A549 treated with Mapracorat at 1 μM for 4 hours (cell line): ENCODE results near the gene SMTNL1. TPM values are rescaled to one million over a fixed set of nuclear protein-coding genes. Genes with fewer than 3 reads are reported as not detected.

Experiments used
- total RNA-seq: library from RNA; stranded (reverse); fragments of 200-300 nt; extraction: Qiagen RNA extraction; gene quantifications from 5 replicates; pipeline ENCODE4 v1.2.3, GENCODE V29; 2022

Gene SMTNL1
- total RNA-seq: not detected in 5 replicates

DNA sequence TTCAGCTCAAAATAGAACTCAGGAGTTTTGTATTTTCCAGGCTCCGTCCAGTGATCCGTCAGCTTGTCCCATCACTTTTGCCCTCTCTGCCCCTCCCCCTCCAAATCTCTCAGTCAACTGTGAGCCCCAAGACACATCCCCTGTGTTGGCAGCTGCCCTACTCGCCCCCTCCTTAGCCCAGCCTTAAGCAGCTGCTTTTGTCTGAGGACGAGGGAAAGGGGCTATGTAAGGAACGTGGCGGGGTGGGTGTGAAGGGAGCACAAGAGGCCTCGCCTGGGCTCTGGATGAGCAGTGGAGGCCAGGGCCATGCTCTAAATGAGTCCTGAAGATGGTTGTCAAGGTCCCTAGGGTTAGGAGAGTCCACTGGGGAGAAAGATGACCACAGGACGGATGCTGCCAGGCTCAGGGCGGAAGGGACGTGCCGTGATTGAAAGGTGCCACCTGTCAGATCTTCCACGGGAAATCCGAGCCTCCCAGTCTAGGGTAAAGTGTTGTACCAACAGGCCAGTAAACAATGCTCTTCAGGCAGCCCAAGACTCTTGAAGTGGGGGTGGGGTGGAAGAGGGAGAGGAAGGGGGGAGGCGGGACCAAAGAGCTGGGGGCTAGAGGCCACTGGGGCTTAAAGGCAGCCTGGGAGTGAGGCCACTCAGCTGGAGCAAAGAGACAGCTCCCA, at the start of gene SMTNL1:
Gene SMTNL1 (plus strand): TSS at position 649 of the 673 bp plus-strand sequence. CDS start 5,048 bp downstream, outside the sequence.

DNA sequence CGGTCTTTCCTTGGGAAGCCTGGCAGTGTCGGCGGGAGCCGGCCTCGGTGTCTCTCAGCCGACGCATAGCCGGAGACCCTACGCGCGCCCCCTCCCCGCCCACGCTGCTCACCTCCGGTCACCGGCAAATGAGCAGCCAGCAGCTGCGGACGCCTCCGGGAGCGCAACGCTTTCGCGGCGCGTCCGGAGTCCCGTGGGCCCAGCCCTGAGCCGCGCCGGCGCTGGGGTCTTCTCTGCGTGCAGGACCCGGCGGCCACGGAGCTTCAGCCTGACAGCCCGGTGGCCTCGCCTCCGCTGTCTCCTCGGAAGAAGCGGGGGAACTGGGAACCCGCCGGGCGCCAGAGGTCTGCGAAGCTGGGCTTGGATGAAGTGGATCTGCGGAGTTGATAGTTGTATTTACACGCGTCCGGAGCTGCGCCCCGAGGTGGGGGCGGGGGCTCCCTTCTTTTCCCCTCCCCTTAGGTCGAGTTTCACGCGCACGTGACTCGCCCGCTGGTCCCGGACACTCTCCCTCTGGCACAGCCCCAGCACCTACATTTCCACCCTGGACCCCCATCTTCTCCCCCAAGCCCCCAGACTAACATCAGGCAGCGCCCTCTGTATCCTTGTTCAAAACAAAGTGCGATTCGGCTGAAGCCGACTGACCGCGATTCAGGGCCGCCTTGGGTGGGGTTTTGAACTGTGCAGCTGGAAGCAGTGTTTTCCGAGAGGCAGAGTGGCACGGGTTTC, 21.9 kb upstream of the SMTNL1 start, which contains the start of gene SLC43A1:
Gene SLC43A1 (minus strand): TSS at position 371 of the 729 bp plus-strand sequence. CDS start 1,591 bp downstream, outside the sequence.

DNA sequence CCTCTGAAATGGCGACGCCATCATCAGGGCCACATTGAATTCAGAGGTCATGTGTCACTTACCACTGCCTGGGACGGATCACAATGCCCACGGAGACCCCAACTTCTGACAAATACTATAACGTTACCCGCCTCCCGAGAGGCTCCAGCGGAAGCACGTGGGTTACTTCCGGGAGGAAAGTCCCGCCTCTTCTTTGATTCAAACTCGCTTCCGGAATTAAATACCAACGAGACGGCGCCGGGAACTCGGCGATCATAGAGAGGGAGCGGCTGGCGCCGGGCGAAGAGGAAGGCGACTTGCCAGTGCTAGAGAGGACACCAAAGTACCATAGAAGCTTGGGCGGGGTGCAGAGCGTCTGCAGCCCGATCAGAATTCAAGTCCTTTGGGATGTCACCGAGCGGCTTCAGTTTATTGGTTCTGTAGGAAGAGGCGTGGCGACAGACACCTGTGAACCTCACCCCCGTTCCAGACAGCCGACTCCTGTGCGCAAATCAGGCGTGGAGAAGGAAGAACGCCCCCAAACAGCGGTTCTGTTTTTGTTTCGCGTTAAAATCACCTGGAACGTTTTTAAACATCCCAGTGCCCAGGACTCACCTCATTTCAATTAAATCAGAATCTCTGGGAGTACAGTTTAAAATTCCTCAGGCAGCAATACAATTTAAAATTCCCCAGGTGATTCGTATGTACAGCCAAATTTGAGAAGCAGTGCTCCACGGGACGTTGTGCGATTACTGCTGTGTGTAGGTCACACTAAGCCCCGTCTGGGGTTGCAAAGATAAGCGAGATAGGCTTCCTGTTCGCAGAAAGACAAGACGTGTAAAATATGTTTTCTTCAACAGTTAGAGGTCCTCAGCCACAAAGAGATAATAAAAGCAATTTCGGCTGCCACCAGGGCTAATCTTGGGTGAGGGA, 6.5 kb upstream of the SMTNL1 start, which contains the start of gene TIMM10:
Gene TIMM10 (minus strand): TSS at position 159 of the 912 bp plus-strand sequence. CDS start 565 bp downstream, outside the sequence.

GRCh38 chr11:57567515-57568329, 30.3 kb downstream of the SMTNL1 start, which contains the start of gene UBE2L6:
UBE2L6 (minus strand) TSS chr11:57567672; CDS start chr11:57567611, 61 bp downstream.

DNA sequence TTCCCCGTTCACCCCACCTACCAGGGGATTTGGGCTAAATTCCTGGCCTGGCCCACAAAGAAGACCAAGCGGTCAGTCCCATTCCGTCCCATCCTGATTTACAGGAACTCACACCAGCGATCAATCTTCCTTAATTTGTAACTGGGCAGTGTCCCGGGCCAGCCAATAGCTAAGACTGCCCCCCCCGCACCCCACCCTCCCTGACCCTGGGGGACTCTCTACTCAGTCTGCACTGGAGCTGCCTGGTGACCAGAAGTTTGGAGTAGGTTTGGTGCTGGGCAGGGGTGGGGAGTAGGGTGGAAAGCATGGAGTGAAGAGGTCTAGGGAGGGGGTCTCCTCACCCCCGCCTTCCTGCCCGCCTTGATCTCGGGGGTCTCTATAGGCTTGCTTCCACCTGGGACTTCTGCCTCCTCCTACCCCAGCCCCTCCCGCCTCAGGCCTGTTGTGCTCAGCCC, 60.1 kb downstream of the SMTNL1 start, which contains the start of gene SERPING1:
Gene SERPING1 (plus strand): TSS at position 225 of the 455 bp plus-strand sequence. CDS start 586 bp downstream, outside the sequence.

Other genes starting within 250 kb of the SMTNL1 start
- 69.6 to 91.9 TPM (median 88.9 TPM) in 5 replicates for gene TNKS1BP1, start 212.6 kb upstream of the SMTNL1 start, total RNA-seq
- 202 to 254 TPM (median 221 TPM) in 5 replicates for gene SSRP1, start 201.7 kb upstream of the SMTNL1 start, total RNA-seq
- 0.10 to 0.29 TPM (median 0.18 TPM) in 5 replicates for gene P2RX3, start 199.2 kb upstream of the SMTNL1 start, total RNA-seq
- not detected in 5 replicates for gene PRG3, start 156.4 kb upstream of the SMTNL1 start, total RNA-seq
- gene PRG2, start 146.9 kb upstream of the SMTNL1 start, total RNA-seq: not detected in 5 replicates
- 0.26 to 0.55 TPM (median 0.45 TPM) in 5 replicates for gene SLC43A3, start 110.5 kb upstream of the SMTNL1 start, total RNA-seq
- 49.0 to 100 TPM (median 88.4 TPM) in 5 replicates for gene RTN4RL2, start 77.1 kb upstream of the SMTNL1 start, total RNA-seq
- 2.1 to 3.3 TPM (median 2.6 TPM) in 5 replicates for gene SLC43A1, start 21.9 kb upstream of the SMTNL1 start, total RNA-seq
- 146 to 173 TPM (median 158 TPM) in 5 replicates for gene TIMM10, start 6.8 kb upstream of the SMTNL1 start, total RNA-seq
- gene UBE2L6, start 30.1 kb downstream of the SMTNL1 start, total RNA-seq: 34.7 to 42.5 TPM (median 39.8 TPM) in 5 replicates
- gene SERPING1, start 60.1 kb downstream of the SMTNL1 start, total RNA-seq: 0.63 to 1.0 TPM (median 0.83 TPM) in 5 replicates
- 0.13 to 0.41 TPM (median 0.18 TPM) in 5 replicates for gene YPEL4, start 112.3 kb downstream of the SMTNL1 start, total RNA-seq
- 26.8 to 28.8 TPM (median 28.0 TPM) in 5 replicates for gene CLP1, start 120.2 kb downstream of the SMTNL1 start, total RNA-seq
- gene ZDHHC5, start 130.5 kb downstream of the SMTNL1 start, total RNA-seq: 68.3 to 76.4 TPM (median 69.7 TPM) in 5 replicates
- gene MED19, start 174.6 kb downstream of the SMTNL1 start, total RNA-seq: 26.3 to 33.5 TPM (median 30.9 TPM) in 5 replicates
- 143 to 164 TPM (median 150 TPM) in 5 replicates for gene TMX2, start 175.0 kb downstream of the SMTNL1 start, total RNA-seq
- 113 to 155 TPM (median 142 TPM) in 5 replicates for gene SELENOH, start 203.9 kb downstream of the SMTNL1 start, total RNA-seq
- gene BTBD18, start 214.2 kb downstream of the SMTNL1 start, total RNA-seq: not detected in 5 replicates
- gene CTNND1, start 224.2 kb downstream of the SMTNL1 start, total RNA-seq: 53.6 to 65.9 TPM (median 63.4 TPM) in 5 replicates